ENCODE data around the gene PSMB11. TPM values are rescaled to one million over a fixed set of nuclear protein-coding genes. Genes with fewer than 3 reads are reported as not detected.

Gene PSMB11
- total RNA-seq, 1 experiment from 2014 or later, result not detected

GRCh38 chr14:23063601-23064000 is 21.6 kb downstream of the PSMB11 start:
- Histone ChIP-seq H4K5ac (ENCODE audit: insufficient read length, low read depth, low read length) (no peak overlapping the region), H3K18ac (ENCODE audit: insufficient read length, low read depth, low read length) (no peak overlapping the region), H2BK20ac (ENCODE audit: low read depth, low read length, poor library complexity, severe bottlenecking) (no peak overlapping the region), H3K4me2 (ENCODE audit: insufficient read depth, insufficient read length, low read length) (no peak overlapping the region), H2BK5ac (ENCODE audit: insufficient read length, low read length) (no peak overlapping the region), H4K20me1 (ENCODE audit: control insufficient read depth, insufficient read depth, insufficient read length) (no peaks in the 10 kb centered on the region), H3K9ac (ENCODE audit: extremely low read depth, insufficient read length, low read length) (no peak overlapping the region), H3K27me3 (ENCODE audit: insufficient read depth, low read length) (no peaks in the 10 kb centered on the region), H3T11ph (ENCODE audit: low read length) (no peak overlapping the region), H3K9me3 (ENCODE audit: control insufficient read depth, low read depth, low read length) (no peaks in the 10 kb centered on the region), H3K23ac (ENCODE audit: insufficient read length, low read depth, low read length) (no peak overlapping the region), H3K27ac (ENCODE audit: insufficient read length, low read depth, low read length) (no peak overlapping the region), H2BK15ac (ENCODE audit: low read depth, low read length) (no peak overlapping the region), H3K56ac (ENCODE audit: insufficient read length, low read depth, low read length) (no peak overlapping the region), H3K79me2 (ENCODE audit: insufficient read depth, low read length) (no peaks in the 10 kb centered on the region), H3K4ac (ENCODE audit: low read depth, low read length) (no peak overlapping the region), H4K91ac (ENCODE audit: insufficient read length, low read depth, low read length) (no peak overlapping the region), H3K23me2 (ENCODE audit: insufficient read length, low read depth, low read length, poor library complexity, severe bottlenecking) (no peaks in the 10 kb centered on the region), H2AK5ac (ENCODE audit: insufficient read length, low read length) (no peak overlapping the region), H2BK12ac (ENCODE audit: insufficient read length, low read depth, low read length) (no peak overlapping the region), H2AFZ (ENCODE audit: low read length) (no peak overlapping the region), H2BK120ac (ENCODE audit: low read depth, low read length, poor library complexity, severe bottlenecking) (no peak overlapping the region), H4K8ac (replicated peaks; ENCODE audit: insufficient read length, low read depth, low read length) (no peak overlapping the region), H3K4me1 (ENCODE audit: insufficient read depth, low read length) (no peaks in the 10 kb centered on the region), H3K79me1 (ENCODE audit: insufficient read depth, low read depth, low read length, poor library complexity, severe bottlenecking) (peaks cover 17% of the 10 kb centered on the region), H3K14ac (ENCODE audit: insufficient read depth, low read length) (no peak overlapping the region)
- Mint-ChIP-seq H3K27ac (peak overlapping the region in 2 of 3 experiments; percentile 9 to 12; a peak in 2 of 7 replicates), H3K9me3 (no peaks in the 10 kb centered on the region), H3K4me3 (no peak overlapping the region), H3K36me3 (ENCODE audit: insufficient read depth in 1 of 3, low read depth in 3 of 3) (peaks cover 66 to 100% (median 91%) of the 10 kb centered on the region in 3 experiments), H3K4me1 (peaks cover 6 to 19% of the 10 kb centered on the region in 2 experiments), H3K27me3 (ENCODE audit: low read depth) (peaks cover 1% of the 10 kb centered on the region)
- no peak for DNase-seq
- TF ChIP-seq, protein P1, sequence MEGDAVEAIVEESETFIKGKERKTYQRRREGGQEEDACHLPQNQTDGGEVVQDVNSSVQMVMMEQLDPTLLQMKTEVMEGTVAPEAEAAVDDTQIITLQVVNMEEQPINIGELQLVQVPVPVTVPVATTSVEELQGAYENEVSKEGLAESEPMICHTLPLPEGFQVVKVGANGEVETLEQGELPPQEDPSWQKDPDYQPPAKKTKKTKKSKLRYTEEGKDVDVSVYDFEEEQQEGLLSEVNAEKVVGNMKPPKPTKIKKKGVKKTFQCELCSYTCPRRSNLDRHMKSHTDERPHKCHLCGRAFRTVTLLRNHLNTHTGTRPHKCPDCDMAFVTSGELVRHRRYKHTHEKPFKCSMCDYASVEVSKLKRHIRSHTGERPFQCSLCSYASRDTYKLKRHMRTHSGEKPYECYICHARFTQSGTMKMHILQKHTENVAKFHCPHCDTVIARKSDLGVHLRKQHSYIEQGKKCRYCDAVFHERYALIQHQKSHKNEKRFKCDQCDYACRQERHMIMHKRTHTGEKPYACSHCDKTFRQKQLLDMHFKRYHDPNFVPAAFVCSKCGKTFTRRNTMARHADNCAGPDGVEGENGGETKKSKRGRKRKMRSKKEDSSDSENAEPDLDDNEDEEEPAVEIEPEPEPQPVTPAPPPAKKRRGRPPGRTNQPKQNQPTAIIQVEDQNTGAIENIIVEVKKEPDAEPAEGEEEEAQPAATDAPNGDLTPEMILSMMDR (conservative IDR thresholded peaks at IDR 0.05), result no peak
- no CpG with 5 or more reads among the region's 5 CpGs for WGBS (ENCODE audit: extremely low coverage, insufficient read length, low lambda C conversion rate)
